GM21447 (cell line): Measurements from ENCODE around the gene UNC5B.

Experiments used
- ATAC-seq: cut with Tn5 transposase; IDR thresholded peaks from one replicate; pipeline ENCODE4 v1.9.1; 2021; ENCODE audit not compliant: unreplicated experiment

UNC5B gene

GRCh38 chr10:71314694-71315225, 102.4 kb downstream of the UNC5B start:
- no peak for ATAC-seq

DNA sequence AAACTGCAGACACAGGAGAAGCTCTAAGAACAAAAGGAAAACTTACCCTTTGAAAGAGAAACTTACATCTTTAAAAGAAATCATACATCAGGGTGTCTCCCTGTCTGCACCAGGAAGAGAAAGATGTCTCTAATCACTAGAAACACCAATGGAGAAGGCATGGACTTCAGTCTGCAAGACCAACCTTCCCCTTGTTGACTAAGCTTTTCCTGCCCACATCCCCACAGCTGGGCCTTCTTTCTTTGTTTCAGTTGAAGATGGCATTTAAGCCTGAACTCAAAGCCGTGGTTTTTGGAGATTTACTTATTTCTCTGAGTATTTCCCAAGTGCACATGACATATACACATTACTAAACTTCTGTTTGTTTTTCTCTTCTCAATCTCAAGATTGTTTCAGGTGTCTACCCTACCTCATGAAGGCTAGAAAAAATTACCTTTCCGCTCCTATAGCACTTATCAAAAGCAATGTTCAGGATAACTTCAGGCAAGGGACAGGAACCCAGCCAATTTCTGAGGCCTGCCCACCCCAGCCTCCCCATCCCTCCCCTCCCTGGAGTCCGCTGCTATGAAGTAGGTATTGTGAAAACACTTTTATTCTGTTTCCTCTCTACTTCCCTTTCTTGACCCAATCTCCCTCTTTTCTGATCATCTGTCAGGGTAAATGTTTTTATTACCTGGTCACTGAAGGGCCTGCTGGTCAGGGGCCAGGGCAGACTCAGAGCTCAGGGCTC, 103.9 kb downstream of the UNC5B start:
- ATAC-seq, result no peak

DNA sequence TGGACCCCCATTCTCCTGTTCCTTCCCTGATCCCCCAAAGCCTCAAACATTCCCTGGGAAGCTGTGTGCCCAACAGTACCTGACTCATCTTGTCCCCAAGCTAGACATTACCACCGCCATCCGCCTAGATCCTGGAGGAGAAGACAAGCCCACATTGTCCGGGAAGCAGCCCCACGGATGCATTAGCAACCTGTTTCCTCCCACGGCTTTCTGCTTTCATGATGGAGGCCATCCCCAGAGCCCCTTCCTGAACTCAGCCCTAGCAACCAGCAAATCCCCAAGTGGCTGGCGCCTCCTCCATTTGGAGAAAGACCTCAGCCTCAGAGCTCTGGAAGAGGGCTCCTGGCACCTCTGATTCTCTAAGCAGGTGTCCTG, 104.4 kb downstream of the UNC5B start:
- no peak for ATAC-seq

- no peak for ATAC-seq
Measured at GRCh38 chr10:71317739-71318138, 105.4 kb downstream of the UNC5B start.

DNA sequence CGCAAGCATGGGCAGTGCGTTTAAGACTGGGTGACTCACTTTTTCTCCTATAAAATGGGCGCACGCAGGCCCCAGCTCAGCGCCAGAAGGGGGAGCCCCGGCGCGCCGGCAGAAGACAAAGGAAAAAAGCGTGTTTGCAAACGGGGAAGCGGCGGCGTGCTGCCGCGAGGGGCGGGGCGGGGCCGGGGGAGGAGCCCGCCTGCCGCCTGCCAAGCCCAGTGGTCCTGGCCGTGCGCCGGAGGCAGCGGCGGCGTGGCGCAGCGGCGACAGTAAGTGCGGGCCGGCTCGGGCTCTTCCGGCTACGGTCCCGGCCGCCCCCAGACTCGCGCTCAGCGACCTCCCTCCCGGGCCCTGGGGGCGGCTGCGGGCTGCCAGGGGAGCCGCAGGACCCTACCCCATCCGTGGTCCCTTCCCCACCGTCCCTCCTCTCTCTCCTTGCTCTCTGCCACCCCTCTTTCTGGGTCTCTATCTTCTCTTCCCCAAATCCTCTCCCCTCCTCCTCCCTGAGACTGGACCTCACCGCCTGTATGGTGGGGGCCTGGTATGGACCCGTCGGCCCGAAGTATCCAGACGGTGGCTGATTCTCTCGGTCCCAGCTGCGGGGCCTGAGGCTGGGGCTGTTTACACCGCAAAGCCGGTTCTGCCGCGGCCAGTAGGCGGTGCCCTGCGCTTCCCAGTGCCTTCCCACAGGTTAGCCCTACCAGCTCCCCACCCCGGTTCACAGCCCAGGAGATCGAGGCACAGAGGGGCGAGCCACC, 106.9 kb downstream of the UNC5B start, which contains the start of gene SLC29A3:
TSS of gene SLC29A3 (plus strand) at position 218 of the 758 bp plus-strand sequence. CDS start at position 269, 51 bp downstream.
- peak; percentile 77 for ATAC-seq

GRCh38 chr10:71319800-71320392, 107.5 kb downstream of the UNC5B start:
- peak; percentile 23 for ATAC-seq

DNA sequence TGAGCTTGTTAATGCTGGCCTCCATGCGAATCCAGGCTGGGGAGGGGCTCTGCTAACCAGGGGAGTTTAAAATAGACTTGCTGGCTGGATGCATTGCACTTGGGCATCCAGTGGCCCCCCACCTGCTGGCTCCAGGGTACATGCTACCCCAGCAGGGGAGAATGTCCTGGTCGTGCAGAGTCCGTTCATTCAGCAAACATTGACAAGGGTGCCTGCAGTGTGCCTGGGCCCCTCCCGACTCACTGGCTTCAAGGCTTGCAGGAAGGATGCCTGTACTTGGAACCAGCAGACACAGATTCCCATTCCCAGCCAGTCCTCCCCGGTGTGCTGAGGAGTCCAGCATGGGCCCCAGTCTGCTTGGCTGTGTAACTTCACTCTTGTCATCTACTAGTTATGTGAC, 108.2 kb downstream of the UNC5B start:
- no peak for ATAC-seq

GRCh38 chr10:71321386-71321785, 109.0 kb downstream of the UNC5B start:
- no peak for ATAC-seq

DNA sequence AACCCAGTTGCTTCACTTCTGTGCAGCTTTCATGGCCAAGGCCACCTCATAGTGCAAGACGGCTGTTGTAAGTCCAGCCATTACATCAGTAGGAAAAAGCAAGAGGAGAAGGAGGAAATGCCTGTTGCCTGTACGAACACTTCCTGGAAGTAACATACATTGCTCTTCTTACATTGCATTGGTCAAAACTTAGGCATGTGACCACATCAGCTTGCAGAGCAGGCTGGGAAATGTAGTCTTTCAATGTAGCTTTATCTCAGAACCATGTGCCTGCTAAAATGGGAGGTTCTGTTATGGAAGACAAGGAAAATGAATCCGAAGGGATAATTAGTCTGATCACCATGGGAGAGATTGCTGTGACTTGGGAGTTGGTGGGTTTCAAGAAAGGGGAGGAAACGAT, 111.0 kb downstream of the UNC5B start:
- no peak for ATAC-seq

GRCh38 chr10:71324743-71325142, 112.4 kb downstream of the UNC5B start:
- ATAC-seq, result no peak

DNA sequence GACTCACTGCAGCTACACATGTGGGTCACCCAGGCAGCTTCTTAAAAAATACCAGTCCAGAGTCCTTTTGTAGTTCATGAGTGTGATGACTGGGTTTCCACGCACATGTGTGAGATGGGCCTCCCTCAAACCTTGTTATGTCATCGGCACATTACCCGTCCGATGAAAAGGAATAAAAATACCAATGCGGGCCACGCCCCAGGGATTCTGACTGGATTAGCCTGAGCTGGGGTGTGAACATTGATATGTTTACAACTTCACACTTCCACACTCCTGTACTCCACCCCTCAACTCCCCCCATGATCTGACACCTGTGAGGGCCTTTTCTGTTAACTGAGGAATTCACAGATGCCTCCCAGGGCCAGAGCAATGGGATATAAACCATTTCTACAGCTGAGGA, 112.9 kb downstream of the UNC5B start:
- no peak for ATAC-seq

DNA sequence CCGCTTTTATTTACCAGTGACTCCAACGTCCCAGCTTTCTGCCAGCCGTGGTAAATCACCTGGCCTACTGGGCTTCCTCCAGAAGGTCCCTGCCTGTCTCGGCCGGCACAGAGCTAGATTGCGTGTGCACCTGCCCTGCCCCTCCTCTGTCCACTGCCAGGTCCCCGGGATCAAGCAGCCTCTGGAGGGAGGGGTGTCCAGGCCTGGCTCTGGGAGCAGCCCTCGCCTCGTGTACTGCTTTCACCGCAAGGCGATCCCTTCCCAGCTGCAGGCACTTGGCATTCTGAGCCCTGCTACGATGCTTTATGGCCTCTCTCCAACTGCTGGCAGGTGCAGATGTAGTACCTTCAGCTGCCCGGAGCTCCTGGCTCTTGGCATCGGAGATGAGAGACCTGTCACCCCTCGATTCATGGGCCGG, 114.1 kb downstream of the UNC5B start:
- ATAC-seq, result no peak

DNA sequence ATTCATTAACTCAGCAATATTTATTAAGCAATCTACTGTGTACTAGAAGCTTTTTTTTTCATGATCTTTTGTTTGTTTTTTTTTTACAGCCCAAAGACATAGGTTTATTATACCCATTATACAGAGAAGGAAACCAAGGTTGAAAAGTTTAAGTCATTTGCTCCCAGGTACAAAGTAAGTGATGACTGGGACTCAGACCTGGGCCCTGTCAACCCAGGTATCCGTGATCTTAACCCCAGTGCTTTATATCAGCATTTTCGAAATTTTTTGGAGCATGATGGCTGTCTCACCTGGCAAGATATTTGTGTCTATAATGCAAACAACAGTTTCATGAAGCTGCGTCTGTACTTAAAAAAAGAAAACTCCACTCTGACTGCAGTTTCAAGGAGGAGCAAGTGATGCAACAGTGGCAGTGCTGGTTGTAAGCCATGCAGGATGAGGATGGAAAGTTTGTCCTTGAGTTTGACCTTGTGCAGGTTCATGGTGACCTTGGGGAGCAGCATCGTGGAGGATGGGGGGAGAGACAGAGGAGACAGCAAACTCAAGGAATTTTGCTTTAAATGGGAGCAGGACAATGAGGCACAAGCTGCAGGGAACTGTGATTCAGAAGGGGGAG, 118.5 kb downstream of the UNC5B start:
- ATAC-seq, result no peak

- no peak for ATAC-seq
Measured at GRCh38 chr10:71331736-71332135, 119.4 kb downstream of the UNC5B start.

- ATAC-seq, result no peak
Measured at GRCh38 chr10:71332466-71332865, 120.1 kb downstream of the UNC5B start.

GRCh38 chr10:71333129-71333887, 120.9 kb downstream of the UNC5B start:
- no peak for ATAC-seq

DNA sequence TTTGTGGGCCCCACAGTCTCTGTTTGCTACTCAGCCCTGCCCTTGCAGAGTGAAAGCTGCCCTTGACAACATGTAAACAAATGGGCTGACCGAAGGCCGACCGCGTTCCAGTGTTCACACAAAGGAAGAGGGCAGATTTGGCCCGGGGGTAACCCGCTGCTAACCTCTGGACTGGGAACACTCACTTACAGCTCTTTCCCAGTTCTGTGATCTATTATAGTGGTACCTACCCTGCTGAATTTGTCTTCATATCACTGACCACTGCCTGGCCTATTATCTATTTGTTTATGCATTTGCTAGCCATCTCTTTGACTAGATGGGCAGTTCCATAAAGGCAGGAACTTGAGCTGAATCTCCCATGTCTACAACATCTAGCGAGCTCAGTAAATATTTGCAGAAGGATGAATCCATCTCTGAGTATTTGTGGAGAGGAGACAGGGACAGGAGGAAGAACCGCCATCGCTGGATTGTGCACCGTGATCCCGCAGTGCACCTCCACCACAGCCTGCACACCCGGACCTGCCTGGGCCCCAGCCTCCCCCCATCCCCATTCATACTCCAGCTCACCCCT, 121.9 kb downstream of the UNC5B start:
- no peak for ATAC-seq

- no peak for ATAC-seq
Measured at GRCh38 chr10:71335173-71335708, 122.9 kb downstream of the UNC5B start.

GRCh38 chr10:71336632-71337031, 124.3 kb downstream of the UNC5B start:
- ATAC-seq, result no peak

- no peak for ATAC-seq
Measured at GRCh38 chr10:71337219-71337701, 124.9 kb downstream of the UNC5B start.
